Esophagus mucosa (tissue), 1 donor: Measurements from ENCODE around the gene OR11L1. TPM values are rescaled to one million over a fixed set of nuclear protein-coding genes. Genes with fewer than 3 reads are reported as not detected.

Experiments used
- ATAC-seq: fragments of 200-7000 bp; cut with Tn5 transposase; one replicate; pipeline ENCODE4 v1.9.1; 2020
- total RNA-seq: library from RNA; stranded (reverse); gene quantifications from one replicate; pipeline ENCODE4 v1.2.4, GENCODE V29; 2023
- donor health status: DM: yes; HTN: yes; CAD: no.

OR11L1 gene
- total RNA-seq, 1 donor from 2014 or later, result not detected

- ATAC-seq, result no peak
Measured at GRCh38 chr1:247797518-247797917, 44.2 kb downstream of the OR11L1 start.

Other genes with a start within 250 kb of the OR11L1 start
- gene OR2G3, start 236.3 kb downstream of the OR11L1 start, total RNA-seq, result not detected
- gene OR13G1, start 162.2 kb downstream of the OR11L1 start, total RNA-seq, result not detected
- not detected for gene OR6F1, start 125.2 kb downstream of the OR11L1 start, total RNA-seq
- not detected for gene OR14K1, start 103.3 kb downstream of the OR11L1 start, total RNA-seq
- gene OR14A2, start 93.8 kb downstream of the OR11L1 start, total RNA-seq, result not detected
- not detected for gene OR1C1, start 81.3 kb downstream of the OR11L1 start, total RNA-seq
- not detected for gene OR14A16, start 17.8 kb downstream of the OR11L1 start, total RNA-seq
- gene TRIM58, start 15.3 kb upstream of the OR11L1 start, total RNA-seq, result 0.20 TPM
- not detected for gene OR2W3, start 53.7 kb upstream of the OR11L1 start, total RNA-seq
- not detected for gene OR2T8, start 78.4 kb upstream of the OR11L1 start, total RNA-seq
- gene OR2AJ1, start 83.0 kb upstream of the OR11L1 start, total RNA-seq, result not detected
- gene OR2L8, start 107.0 kb upstream of the OR11L1 start, total RNA-seq, result not detected
- gene OR2AK2, start 123.3 kb upstream of the OR11L1 start, total RNA-seq, result not detected
- not detected for gene OR2L5, start 171.8 kb upstream of the OR11L1 start, total RNA-seq
- not detected for gene OR2L2, start 188.2 kb upstream of the OR11L1 start, total RNA-seq
- gene OR2L3, start 204.9 kb upstream of the OR11L1 start, total RNA-seq, result not detected